Measurements from ENCODE around the gene ACP3.
A peak's percentile ranks its signal among the peaks of the same experiment; 100 is the strongest.

The ACP3 gene

DNA sequence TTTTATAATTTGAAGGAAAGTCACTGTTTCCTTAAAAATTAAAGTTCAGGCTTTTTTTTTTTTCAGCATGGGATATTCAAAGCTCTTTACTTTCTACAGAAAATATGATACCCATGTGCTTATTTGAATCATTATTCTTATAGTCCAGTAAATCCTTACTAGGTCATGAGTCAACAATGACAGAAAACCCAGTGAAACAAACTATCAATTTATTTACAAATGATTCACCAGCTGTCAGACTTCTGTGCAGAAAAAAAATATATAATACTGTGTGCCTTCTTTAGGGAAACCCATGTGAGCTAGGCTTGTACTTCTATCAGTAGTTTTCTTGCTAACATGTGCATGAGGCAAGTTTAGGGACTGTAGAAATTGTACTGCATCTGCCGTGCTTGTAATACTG lies 1.2 kb downstream of the ACP3 start:
- DNase-seq, result no peak

DNA sequence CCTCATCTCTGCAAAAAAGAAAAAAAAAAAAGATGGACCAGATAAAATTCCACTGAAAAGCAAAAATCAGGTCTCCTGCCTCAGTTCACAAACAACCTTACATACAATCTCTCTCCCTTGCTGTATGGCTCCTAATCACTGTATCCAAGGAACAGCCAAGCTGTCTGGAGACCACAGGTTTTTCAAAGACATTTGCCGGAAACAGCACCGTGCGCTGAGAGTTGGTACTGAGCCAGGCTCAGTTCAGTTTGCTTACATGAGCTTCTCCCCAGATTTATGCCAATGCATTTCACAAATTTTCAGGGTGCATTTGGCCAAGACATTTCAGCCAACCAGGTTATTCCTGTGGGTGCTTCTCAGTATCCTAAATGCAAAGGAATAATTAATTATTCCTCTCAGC lies 4.1 kb downstream of the ACP3 start:
- DNase-seq, result no peak

DNA sequence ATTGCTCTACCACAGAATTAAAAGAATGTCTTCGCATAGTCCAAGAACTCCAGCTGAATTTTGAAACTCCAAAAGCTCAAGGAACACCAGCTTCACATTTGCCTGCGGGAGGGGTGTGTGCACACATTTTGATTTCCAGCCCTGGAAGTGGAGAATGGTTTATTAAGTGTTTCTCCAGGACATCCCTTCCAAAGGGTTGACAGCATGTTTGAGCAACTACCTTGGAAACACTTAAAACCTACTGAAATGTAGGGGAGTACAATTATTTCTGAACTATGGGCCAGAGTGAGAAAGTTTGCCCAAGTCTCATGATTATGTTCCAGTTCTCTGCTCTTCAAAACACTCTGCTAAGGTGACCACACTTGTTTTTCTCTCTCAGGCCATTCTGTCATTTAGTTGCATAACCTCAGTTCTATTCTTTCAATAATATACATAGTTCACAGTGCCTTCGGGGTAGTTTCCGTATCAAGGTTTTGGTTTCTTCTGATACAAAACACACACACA lies 7.9 kb downstream of the ACP3 start:
- DNase-seq, result no peak

DNA sequence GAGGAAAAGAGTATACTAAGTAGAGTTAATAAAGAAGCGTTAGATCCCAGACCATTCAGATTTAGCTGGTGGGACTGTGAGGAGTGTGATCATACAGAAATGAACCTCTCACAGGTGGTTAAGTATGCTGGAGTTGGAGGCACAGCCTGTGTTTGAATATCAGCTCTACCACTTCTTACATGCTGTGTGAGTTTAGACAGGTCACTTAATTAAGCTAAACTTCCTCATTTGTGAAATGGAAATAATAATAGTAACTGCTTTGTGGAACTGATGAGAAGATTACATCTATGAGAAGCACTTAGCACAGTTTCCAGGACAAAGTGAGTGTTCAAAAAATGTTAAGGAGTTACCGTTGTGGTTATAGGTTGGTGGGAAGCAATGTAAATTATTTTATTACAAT lies 8.4 kb downstream of the ACP3 start:
- DNase-seq, result no peak

DNA sequence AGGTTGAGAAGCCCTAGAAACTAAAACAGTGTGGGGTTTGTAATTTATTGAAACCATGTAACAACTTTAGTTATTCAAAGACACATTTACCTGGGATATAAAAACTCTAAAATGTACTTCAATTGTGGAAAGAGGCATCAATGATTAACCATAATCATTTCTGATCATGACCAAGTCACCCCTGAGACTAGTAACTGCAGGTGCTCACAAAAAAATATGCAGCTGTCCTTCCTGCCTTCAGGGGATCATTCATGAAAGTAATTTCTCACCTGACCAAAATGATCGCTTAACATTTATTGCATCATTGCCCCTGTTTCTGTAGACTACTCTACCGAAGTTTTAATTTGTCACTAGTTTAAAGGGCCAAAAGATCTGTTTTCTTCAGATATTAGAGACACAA lies 9.0 kb downstream of the ACP3 start:
- DNase-seq, result no peak

DNA sequence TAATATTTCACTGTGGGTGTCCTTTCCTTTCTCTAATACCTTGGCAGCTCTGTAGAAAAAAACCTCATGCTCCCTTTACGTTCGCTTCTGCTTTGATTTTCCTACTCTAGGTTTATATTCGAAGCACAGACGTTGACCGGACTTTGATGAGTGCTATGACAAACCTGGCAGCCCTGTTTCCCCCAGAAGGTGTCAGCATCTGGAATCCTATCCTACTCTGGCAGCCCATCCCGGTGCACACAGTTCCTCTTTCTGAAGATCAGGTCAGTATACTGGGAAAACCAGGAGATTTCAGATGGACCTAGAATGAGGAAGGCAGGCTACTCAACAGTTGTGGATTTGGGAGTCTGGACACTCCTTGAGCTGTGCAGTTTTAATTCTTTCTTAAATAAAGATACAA lies 14.9 kb downstream of the ACP3 start:
- no peak for DNase-seq

DNA sequence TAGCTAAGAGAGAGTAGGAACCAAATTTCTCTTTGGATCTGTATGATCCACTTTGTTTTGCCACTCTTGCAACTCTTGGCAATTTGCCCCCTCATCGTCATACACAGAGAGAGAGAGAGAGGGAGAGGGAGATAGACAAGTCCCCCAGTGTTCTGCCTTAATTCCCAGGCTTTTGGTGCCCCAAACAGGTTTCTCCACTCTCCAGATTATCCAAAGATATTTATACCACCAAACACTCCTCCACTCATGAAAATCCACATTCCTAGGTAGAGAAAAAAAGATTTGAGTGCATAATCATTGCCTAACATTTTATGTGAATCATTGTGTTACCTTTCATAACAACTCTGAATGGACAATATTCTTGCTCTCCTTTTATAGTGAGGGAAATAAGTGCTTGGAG lies 15.3 kb downstream of the ACP3 start:
- no peak for DNase-seq

DNA sequence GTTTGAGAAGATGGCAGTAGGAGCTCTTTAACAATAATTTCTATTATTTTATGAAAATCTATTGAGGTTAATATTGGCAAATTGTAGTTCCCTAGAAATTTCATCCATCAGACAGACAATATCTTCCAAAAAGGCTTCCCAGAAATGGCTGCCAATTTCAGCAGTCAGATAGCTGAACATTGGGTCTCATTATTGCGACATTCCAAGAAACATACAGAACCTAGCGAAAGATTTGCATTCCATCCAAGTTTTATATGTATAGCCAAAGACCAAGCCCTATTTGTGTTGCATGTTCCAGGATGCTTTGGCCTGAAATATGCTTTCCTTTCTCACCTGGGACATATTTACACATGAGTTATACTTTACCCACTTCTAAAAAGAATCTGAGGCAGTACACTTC lies 24.5 kb downstream of the ACP3 start:
- no peak for DNase-seq

DNA sequence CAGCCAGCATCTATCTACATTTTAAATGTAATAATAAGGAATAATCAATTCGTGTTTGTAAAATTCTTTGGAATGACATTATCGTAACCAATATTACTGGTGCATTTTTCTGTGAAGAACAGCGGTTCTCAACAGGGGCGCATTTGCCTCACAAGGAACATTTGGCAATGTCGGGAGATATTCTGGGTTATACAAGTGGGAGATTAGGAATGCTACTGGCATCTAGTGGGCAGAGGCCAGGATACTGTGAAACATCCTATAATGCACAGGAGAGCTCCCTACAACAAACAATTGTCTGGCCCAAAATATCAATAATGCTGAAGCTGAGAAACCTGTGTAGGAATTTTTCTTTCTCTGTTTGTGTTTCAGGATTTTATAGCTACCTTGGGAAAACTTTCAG lies 25.0 kb downstream of the ACP3 start:
- no peak for DNase-seq

DNA sequence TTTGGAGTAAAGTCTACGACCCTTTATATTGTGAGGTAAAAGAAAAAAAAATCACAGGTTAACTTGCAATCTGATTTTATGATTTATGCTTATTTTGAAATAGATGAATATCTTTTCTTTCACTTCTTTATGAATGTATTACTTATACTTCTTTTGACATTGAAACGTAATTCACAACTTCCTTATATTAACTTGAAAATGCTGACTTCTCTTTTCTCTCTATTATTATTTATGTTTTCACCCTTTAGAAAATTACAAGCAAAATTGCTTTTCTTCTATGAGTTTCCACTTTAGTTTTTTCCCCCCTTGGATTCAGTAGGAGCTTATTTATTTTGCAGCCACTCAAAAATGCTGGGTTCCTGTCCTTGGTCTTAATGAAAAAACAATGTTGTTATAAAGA lies 25.4 kb downstream of the ACP3 start:
- no peak for DNase-seq

DNA sequence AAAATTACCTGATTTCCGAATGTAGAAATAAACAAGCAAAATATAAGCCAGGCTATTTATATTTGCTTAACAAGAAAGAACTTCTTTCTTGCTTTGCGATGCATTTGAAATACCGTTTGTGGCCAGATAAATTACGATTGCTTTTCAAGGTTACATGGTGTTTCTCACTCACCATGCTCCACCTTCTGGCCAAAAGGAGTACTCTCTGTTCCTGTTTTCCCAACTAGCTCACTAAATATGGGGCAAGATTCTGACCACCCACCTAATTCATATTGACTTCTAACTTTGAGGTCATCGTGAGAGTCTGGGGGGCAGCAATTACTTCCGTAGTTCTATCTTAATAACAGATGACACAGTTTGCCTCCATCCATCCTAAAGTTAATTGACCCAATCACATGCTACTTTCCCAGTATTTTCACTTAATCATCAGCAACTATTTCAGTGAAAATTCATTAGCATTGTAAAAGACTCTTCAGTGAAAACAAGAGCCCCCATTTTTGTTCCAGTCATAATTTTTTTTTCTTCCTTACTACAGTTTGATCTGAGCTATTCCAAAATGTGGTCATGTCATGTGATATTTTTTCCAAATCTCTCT lies 25.9 kb downstream of the ACP3 start:
- DNase-seq, result peak; percentile 39

DNA sequence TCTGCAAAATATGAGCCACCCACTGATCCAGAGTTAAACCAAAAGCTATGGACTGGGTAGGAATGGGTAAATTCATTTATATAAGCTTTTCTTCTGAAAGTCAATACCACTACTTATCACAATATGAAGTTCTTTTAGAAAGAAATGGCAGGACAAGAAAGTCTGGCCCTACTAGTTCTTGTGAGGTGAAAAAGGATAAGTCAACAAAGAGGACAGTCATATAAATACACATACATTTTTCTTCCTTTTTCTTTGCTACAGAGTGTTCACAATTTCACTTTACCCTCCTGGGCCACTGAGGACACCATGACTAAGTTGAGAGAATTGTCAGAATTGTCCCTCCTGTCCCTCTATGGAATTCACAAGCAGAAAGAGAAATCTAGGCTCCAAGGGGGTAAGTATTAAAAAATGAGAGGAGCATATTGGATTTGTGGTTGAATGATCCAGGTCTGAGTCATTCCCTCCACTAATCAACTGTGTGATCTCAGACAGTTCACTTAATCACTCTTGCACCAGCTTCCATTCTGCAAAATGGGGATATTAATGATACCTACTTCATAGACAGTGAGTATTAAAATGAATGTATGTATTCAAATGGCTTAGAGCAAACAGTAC lies 27.6 kb downstream of the ACP3 start:
- no peak for DNase-seq

DNA sequence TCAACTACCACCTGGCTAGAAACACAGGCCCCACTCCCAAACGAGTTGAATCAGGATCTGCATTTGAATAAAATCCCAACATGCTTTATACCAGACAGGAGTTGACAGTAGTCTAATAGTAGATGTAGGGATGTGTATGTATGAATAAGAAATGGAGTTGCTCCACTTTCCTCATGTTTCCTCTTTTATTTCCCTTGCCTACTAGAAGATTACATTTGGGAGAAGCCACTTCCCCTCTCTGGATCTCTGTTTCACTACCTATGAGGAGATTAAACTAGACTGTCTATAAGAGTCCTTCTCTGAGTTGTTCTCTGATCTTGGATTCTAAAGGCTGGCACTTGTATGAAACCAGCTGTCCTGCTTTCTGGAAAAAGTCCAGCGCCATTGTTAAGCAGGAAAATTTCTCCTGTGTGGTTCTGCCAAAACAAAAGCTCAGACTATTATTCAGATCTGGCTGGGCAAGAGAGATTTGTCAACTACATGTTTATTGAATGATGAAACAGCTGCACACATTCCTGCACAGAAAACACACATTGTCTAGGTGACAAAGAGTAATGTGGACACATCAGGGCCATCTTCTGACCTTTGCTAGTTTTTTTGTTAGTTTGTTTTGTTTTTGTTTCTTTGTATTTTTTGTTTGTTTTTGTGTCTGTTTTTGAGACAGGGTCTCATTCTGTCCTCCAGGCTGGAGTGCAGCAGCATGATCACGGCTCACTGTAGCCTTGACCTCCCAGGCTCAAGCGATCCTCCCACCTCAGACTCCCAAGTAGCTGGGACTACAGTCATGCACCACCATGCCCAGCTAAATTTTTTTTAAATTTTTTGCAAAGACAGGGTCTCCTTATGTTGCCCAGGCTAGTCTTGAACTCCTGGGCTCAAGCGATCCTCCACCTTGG lies 29.9 kb downstream of the ACP3 start:
- DNase-seq, result no peak

DNA sequence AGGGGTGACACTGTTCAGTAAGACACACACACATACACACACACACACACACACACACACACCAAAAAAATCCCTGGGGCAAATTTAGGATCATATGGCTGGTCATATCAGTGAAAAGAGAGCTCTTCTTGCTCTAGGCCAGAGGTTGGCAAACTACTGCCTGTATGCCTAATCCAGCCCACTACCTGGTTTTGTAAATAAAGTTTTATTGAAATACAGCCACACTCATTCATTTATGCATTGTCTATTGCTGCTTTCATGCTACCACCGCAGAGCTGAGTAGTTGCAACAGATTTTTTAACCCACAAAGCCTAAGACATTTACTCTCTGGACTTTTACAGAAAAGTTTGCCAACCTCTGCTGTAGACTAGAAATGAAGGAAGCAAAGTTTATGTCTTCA lies 30.6 kb downstream of the ACP3 start:
- DNase-seq, result no peak

DNA sequence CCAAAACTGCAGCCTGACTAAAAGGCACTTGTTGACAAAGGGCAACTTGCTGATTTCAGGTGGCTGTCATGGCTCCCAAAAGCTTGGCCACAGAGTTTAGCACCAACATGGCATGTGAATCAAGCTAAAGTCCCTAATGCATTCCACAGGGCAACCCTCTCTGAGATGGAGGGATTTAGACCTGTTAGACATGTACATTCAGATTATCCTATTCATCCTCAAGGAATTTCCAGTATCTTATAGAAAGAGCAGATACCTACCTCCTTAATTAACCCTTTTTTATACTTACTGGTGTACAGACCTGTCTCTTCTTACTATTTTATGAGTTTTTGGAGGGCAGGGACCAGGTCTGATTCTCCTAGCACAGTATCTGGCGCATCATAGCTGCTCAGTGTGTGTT lies 31.3 kb downstream of the ACP3 start:
- DNase-seq, result no peak

DNA sequence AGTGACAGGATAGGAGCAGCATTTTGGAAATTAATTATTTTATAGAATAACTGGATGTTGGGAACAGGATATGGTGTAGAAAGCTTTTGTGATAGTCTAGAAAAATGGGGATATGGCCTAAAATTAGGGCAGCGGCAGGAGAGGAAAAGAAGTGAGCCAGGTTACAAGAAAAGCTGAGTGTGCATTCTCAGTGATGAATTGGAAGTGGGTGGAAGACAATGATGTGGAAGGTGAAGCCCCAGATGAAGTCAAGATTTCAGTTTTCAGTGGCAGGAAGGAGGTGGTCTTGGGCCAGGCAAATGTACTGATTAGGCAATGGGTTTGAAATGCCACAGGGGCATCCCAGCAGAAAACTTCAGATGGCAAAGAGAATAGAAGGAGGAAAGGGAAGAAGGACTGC lies 33.6 kb downstream of the ACP3 start:
- no peak for DNase-seq

DNA sequence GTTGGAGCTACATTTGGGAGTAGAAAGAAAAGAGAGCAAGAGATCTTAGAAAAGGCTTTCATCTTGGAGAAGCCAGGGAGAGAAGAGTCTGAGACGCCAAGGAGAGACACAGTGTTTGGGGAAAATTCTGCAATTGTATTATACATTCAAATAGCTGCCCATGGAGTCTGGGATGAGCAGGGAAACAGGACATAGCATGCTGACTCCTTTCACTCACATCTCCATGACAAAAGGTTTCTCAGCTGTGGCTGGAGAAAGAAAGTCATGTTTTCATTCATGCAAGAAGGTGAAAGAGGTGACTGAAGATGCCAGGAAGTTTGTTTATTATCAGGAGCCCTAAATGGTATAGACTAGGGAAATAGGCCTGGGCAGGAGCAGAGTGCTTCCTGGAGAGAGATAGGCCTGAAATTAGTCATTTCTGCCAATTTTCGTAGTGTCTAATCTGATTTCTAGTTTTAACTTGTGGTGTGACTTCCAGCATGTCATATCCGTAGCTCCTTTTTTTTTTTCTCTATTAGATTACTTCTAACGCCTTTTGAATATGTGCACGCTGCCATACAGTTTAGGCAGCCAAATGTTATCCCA lies 34.1 kb downstream of the ACP3 start:
- no peak for DNase-seq

DNA sequence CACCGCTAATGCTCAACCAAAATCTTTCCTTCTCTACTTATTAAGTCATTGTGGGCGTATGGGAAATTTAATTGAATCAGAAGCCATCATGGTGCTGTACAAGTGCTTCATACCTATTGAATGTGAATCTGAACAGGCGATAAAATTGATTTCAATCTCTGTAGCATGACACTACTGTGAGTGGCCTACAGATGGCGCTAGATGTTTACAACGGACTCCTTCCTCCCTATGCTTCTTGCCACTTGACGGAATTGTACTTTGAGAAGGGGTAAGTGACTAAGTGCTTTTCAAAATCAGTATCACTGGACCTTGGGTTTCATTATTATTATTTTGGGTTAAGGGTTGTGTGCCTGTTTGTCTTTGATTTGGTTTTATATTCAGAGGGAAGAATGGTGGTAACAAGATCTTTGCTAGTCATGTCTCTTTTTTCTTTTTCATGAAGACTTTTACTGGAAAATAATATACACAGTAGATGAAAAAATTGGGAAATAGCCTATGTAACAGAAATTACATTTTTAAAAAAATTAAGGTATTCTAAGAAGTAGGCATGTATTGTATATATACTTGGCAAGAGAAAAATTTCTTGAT lies 35.4 kb downstream of the ACP3 start:
- peak; percentile 69 for DNase-seq

DNA sequence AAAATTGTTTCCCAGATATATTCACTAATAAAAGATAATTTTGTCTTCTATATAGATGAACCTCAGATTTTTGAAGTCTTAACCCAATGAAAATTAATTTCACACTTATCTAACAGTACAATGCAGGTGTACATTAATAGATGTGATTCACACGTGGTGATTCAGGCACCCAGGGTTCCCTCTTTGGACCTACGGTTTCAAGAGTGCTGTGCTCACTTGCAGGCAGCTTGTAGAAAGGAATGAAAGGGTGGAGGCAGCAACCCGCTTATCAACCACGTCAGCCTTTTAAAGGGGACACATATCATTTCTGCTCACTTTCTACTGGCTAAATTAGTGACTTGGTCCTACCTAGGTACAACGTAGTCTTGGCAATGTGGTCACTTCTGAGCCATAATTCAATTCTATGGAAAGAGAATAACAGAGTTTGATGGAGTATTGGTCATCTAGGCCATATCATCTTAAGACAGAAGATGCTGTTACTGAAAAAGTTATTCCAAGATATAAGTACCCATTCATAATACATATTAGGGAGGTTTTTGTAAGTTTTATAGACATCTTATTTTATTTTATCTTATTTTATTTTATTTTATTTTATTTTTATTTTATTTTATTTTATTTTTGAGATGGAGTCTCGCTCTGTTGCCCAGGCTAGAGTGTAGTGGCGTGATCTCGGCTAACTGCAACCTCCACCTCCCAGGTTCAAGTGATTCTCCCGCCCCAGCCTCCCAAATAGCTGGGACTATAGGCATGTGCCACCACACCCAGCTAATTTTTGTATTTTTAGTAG lies 37.9 kb downstream of the ACP3 start:
- DNase-seq, result no peak

DNA sequence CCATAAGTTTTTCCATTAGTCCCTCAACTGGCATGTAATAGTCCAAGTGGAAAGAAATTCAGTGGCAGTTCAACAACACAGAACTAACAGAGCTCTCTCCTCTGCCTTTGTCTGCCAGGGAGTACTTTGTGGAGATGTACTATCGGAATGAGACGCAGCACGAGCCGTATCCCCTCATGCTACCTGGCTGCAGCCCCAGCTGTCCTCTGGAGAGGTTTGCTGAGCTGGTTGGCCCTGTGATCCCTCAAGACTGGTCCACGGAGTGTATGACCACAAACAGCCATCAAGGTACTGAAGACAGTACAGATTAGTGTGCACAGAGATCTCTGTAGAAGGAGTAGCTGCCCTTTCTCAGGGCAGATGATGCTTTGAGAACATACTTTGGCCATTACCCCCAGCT lies 39.4 kb downstream of the ACP3 start:
- no peak for DNase-seq

DNA sequence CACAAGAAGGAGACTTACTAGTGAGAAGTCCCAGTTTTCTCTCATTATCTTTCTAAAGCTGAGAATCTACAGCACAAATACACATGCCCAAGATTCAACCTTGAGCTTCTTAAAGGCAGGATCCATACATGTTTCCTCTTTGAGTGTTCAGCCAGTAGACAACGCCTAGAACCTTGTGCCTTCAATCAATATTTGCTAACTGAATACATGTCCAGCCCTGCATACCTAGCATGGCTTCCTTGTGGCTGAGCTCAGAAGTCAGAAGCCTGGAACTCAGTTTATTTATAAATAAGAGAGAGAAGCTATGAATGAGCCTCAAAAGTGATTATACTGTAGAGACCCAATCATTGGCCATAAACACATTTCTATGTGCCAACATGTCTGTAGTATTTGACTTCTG lies 43.5 kb downstream of the ACP3 start:
- DNase-seq, result no peak

DNA sequence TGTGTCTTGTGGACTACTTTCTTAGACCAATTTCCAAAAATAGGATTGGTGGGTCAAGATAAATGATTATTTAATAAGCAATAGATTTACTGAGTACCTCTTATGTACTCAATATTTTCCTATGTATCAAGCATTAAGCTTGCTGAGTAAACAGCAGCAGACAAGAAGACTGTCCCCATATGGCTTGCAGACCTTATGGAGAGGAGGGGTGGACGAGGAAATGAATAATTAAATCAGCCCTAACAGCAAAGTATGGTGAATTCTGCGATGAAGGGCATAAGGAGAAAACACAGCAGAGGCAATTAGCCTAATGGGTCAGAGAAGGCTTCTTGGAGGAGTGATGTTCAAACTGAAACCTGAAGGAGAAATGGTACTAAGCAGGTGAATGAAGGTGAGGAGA lies 45.1 kb downstream of the ACP3 start:
- DNase-seq, result no peak

DNA sequence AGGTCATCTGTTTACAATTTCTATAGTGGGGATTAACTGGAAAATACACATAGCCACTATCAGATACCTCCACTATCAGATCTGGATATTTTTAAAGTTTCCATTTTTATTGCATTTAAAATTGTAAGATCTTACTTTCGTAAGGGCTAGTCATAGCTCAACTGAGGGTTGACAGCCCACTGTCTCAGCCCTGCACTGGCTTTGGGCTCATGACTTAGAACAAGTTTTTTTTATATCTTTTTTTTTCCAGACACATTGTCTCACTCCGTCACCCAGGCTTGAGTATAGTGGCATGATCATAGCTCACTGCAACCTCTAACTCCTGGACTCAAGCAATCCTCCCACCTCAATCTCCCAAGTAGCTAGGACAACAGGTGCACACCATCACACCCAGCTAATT lies 51.3 kb downstream of the ACP3 start:
- no peak for DNase-seq
